HG02938 (cell line): ENCODE measurements around the gene ACBD4.

Experiments
- ATAC-seq: cut with Tn5 transposase; IDR thresholded peaks from one replicate; pipeline ENCODE4 v1.9.1; 2021; ENCODE audit warnings: mild to moderate bottlenecking, moderate library complexity; ENCODE audit not compliant: unreplicated experiment

The ACBD4 gene

DNA sequence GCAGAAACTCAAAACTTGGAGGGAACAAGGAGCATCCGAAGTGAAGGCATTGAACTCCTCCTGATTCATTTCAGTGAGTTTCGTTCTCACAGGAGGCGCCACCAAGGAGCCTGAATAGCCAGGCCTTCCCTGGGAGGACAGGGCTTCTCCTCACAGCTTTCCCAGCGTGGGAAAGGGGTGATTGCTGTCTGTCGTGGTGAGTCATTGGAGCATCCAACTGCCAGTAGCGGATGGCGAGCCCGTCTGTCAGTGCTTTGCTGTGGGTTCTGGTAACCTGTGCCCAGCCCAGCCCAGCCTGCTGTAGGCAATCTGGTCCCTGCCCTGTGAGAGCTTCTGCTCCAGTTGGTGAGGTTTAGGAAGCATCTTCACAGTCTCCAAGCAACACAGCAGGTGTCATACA lies 31.5 kb upstream of the ACBD4 start:
- ATAC-seq: no peak

DNA sequence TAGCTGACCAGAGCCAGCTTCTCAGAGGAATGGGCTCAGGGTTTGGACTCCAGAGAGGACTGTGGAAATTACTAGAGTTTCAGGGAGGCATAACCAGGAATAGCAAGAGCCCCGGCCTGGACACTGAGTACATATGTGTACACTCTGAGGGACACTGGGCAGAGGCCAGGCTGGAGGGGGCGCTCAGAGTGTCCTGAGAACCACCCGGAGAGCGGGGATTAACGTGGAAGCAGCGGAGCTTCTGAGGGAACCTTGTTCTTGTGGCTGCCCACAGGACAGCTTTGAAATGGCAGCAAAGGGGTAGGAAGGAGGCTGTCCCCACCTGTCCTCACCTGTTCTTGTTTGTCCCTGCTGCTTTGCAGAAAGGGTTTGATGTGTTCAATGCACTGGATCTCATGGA lies 31.0 kb upstream of the ACBD4 start:
- no peak for ATAC-seq

DNA sequence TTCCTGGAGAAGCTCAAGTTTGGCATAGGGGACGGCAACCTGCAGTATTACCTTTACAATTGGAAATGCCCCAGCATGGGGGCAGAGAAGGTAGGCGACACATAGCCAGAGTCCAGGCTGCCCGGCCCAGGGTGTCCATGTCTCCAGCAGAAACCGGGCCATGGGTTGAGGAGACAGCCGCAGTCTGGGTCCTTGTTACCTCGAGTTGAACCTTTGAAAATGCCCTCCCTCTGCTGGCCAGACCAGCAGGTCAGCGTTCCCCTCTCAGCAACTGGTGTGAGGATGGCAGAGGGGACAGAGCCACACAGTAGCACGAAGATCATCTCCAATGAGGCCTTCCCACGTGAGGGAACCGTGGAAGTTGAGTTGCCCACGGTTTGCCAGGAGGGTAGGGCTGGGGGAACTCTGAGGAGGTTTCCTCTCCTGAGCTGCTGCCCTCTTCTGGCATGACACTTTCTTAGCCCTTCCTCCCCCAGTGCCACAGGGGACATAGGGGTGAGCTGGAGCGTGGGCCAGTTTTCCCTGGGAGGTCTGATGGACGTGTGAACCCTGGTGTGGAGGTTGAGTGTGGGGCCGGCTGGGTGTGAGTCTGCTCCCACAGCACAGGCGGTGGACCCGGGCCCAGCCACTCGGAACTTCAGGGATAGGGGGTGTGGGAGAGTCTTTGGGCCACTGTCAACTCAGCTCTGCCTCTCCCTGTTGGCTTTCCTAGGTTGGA lies 30.4 kb upstream of the ACBD4 start:
- no peak for ATAC-seq

DNA sequence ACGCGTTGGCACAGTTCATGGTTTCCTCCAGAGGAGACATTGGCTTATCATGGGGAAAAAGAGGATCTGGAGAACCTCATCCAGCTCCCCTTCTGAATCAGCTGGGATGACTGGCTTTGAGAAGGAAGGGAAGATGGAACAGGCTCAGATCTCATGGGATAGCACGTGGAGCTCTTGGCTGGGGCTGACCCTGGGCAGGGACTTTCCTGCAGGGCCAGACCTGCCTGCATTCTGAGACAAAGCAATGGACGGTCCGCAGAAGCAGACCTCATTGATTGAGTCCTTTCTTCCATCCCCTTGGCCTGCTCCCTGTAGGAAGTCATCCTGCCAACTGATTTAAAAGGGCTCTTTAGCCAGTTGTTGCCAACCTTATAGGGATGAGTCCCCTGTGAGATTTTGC lies 29.4 kb upstream of the ACBD4 start:
- ATAC-seq: no peak

DNA sequence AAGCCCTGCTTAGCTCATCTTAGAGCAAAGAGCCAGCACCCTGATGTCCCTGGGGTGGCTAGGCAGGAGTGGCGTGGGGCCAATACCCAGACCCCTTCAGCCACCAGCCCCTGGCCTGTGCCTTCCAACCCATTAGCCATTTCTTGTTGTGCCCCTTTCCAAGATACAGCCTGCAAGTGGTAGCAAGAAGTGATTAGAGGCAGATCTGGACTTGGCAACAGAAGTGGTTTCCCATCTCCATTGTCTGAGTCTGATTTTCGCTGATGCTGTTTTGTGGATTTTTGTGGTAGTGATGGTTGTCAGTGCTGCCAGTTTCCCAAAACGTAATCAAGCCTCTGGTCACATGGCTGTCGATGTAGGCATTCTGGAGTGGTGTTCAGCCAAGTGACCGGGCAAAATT lies 28.9 kb upstream of the ACBD4 start:
- no peak for ATAC-seq

DNA sequence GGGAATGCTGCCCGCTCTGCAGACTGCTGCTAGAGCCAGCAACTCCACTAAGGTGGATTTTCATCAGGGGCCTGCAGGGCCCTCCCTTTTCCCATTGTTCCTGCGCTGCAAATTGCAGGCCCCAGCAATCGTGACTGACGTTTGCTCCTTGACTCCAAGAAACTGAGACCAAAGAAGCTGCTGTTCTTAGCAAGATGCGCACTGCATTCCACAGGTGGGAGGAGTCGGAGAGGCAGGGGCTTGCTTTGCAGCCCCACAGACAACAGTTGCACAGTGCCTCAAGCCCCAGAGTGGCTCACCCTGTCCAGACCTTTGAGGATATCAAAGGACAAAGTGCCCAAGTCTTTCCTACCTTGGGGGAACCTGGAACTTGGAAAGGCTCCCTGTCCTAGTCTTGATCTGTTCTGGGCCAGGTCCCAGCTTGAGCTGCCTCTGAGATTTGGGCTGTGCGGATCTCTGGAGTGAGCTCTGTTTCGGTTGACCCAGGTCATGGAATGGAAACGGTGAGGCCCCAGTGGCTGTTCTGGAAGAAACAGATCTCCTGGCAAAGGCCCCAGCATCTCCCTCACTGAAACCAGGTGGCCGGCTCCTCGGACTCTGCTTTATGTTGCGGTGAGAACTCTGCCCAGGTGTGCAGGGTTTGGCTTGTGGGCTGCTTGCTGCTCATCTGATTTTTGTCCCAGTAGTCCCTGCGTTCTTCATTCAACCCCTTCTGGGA lies 28.0 kb upstream of the ACBD4 start:
- ATAC-seq: no peak

DNA sequence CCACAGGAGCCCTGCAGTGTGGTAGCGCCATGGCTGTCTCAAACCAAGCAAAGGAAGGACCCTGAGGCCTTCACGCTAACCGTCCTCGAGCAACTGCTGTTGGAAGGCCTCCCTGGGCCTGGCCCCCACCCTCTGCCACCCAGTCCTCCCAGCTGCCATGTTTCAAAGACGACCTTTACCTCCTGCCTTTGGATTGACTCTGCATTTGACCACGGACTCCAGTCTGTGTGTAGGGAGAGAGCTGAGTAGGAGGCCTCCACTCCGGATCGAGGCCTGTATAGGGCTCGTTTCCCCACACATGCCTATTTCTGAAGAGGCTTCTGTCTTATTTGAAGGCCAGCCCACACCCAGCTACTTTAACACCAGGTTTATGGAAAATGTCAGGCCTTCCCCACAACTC lies 27.4 kb upstream of the ACBD4 start:
- ATAC-seq: no peak

DNA sequence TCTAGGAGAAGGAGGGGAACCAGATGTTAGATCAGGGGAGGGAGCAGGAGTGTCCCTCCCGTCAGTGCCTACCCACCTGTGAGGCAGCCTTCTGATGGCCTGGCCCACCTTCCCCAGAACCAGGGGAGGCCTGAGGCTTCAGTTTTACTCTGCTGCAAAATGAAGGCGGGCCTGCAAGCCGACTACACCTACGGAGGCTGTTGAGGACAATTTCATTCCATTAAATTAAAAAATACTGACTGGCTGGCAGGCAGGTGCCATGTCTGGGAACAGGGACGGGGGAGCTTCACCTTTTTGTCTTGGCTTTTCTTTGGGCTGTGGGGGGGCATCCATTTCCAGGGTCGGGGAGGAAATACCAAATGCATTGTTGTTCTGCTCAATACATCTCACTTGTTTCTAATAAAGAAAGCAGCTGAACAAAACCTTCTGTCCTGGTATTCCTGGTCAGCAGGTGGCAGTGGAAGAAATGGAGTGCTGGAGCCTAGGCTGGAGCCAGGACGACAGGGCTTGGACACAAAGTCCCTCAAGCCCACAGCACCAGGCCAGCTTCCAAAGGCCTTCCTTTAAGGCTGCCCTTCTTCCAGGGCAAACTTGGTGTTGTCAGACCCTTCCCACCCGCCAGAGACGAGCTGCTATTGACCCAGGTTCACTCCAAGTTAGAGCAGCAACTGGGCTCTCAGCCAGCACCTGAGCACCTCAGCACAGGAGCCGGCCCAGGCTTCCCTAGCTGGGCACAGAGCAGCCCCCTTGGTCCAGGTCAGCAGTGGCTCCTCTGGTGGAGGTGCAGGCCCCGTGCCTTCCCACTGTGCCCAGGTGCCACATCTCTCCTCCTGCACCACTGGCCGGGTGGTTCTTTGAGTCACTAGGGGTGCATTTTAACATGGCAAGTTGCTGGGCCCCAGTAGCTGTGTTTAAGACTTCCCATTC lies 26.6 kb upstream of the ACBD4 start:
- ATAC-seq: no peak

DNA sequence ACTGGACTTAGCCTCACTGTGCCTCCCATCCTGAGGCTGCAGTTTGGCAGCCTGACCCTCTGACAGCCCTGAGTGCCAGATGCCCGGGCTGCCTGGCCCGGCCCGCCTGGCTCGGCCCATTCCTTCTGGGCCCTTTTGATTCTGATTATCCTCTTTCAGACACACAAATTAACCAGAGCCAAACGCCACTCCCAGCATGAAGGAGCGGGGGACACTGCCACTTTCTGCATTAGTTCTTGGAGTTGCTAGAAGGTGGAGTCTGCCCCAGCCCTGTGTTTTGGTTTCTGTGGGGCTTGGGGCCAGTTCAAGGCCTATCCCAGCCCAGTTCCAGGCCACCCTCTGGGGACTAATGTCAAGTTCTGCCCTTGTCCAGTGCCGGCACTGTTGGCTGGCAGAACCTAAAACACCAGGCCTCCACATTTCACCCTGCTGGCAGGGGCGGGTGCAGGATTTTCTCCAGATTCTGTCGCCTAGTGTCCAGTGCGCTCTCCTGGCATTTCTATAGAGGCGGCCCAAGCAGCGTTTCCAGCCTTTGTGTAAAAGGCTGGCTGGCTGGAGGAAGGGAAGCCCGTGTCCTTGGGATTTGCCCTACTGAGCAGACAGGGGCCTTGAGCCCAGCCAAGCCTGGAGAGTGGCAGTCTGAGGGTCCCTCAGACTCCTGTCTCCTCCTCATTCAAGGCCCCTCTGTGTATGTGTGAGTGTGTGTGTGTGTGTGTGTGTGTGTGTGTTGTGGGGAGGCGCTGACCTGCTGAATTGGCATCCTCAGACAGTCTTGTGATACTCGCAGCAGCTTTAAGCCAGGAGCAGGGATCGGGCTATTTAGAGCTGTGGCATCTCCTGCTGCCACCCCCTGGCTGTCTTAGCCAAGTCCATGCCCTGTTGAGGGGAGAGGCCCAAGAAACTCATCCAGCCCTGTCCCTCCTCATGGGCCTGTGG lies 24.5 kb upstream of the ACBD4 start:
- ATAC-seq: no peak

DNA sequence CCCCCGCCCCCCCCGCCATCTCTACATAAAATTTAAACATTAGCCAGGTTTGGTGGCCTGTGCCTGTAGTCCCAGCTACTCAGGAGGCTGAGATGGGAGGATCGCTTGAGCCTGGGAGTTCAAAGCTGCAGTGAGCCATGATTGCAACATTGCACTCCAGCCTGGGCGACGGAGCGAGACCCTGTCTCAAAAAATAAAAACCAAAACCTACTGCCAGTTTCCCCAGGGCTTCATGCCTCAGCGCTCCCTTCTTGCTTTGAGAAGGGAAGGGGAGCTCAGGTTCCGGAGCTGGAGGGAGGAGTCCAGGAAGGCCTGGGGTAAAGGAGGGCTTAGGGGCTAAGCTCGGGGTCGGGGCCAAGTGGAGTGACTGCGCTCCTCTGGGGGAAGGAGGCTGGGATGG lies 23.6 kb upstream of the ACBD4 start:
- no peak for ATAC-seq

DNA sequence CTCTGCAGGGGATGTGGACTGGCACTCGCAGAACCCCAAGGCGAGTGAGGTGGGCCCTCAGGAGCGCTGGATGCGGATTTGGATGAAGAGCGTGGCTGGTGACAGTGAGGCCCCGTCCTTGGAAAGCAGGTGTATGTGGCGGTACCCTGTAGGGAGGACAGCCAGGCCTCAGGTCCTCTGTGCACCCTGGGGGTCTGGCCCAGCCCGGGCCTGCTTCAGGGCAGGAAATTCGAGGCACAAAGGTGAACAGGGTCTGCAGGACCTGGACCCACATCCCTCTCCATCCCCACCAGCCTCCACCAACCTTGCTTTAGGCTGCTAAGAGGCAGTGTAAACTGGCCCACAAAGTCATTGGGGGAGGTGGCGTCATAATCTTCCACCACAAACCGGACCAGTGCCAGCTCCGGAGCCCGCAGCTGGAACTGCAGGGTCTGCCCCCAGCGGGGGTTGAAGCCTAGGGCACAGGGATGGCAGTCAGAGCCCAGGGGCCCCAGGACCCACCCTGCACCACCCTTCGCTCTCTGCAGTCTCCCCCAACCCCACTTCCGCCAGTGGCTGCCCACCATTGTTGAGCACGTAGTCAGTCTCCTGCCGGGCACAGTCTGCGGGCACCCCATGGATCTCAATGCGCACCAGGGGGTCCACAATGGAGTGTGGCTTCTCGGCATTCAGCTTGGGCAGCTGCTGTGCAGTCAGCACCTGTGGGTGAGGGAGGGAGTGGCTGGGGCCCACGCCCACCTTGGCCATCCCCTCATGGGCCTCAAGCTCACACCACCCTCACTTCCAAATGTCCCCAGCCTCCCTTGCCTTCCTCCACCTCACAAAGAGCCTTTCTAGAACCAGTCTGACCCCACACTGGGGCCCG lies 22.7 kb upstream of the ACBD4 start:
- ATAC-seq: no peak

DNA sequence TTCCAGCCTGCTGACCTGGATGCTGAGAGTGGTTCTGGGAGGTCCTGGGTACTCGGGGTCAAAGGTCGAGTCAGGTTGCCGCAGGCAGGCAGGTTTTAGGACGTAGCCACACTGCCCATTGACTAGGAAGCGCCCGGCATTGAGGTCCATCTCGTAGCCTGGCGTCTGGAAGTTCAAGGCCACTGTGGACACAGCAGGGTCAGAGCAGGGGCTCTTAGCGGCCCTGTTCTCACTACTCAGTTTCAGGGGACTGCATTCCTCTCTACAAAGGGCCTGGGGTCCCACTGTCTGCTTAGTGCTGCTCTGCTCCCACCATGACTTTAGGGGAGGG lies 22.1 kb upstream of the ACBD4 start:
- ATAC-seq: no peak

DNA sequence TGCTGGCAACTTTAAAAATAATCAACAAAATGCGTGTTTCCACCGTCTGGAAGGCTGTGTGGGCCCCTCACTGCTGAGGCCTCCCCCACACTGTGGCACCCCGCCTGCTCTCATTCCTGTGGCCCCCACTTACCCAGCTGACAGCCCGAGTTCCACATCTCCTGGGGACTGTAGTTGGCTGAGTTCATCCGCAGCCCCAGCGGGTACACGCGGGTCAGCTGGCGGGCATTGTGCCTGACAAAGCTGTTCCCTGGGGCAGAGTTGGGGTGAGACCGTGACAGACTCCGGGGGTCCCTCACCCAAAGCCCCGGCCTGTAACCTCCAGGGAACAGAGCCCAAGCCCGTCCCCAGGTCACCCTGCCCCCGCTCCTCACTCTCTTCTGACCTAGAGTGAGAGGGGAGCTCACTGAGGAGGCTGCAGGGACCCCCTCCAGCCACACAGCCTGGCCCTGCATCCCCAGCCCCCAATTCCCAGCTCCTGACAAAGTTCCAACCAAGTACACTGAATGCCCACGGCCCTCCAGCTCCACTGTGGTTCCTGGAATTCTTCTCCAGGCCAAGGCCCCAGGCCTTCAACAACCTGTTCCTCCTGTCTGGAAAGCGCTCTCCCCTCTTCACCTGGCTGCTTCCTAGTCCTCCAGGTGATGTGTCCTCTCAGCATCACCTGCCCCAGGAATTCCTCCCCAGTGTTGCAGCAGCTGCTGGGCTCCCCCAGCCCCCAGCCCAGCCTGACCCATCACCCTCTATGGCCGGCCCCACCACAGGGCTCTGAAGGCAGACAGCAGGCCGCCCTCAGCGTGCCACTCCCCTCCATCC lies 21.2 kb upstream of the ACBD4 start:
- no peak for ATAC-seq

DNA sequence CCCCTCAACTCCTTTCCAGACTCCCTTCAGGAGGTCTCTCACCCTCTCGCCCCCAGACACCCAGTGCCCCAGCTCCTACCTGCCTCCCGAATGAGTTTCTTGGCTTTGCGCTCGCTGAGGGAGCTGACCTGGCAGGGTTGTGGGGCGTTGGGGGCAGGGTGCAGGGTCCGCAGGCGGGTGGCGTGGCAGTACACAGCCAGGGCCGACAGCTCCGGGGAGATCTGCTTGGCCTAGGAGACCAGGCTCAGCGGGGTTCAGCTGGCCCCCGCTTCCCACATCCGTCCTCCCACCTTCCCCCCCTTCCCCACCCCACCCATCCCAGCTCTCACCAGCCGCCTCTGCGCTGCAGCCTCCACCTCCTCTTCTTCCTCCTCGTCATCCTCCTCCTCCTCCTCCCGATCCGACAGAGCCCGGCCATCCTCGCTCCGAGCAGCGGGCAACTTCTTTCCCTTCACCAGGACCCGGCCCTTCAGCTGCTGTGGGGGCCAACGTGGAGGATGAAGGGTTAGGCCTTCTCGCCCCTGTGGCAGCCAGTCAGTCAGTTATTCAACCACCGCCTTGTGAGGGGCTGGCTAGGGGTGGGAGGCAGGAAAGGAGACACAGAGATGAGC lies 20.4 kb upstream of the ACBD4 start:
- ATAC-seq: no peak

DNA sequence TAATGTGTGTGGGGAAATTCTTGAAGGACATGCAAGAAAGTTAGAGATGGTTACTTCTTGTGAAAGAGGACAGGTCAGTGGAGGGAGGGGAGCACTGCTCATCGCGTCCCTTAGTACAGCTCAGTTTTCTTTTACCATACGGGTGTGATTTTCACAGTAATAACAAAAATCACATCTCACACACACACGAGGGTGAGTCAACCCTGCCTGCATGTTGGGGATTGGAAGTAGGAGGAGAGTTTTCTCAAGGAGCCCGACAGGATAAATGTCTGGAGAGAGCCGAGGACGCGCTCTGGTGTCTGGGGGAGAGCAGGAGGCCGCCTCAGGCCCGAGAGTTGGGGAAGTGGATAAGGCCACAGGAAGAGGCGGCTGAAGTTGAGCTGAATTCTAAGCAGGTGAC lies 19.6 kb upstream of the ACBD4 start:
- ATAC-seq: no peak

DNA sequence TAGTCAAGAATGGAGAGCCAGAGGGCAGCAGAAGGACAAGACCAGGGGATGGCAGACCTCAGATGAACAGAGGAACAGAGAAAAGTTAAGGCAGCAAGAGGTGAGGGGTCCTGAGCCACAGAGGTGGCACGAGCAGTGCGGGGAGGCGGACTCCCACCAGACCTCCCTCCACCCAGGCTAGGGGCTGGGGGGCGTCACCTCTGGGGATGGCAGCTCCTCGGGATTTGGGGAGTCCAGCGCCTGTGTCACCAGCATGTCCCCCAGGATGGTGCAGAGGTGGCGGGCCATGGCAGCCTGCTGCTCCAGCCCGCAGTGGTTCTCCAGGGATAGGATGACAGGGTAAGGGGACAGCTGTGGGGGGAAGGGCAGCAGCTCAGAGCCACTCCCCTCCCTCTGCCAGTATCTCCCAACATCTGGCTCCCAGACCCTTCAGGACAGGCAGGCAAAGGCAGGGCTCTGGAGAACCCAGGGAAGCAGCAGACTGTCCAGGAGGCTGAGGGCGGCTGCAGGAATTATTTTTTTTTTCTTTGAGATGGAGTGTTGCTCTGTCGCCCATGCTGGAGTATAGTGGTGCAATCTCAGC lies 19.0 kb upstream of the ACBD4 start:
- ATAC-seq: no peak

DNA sequence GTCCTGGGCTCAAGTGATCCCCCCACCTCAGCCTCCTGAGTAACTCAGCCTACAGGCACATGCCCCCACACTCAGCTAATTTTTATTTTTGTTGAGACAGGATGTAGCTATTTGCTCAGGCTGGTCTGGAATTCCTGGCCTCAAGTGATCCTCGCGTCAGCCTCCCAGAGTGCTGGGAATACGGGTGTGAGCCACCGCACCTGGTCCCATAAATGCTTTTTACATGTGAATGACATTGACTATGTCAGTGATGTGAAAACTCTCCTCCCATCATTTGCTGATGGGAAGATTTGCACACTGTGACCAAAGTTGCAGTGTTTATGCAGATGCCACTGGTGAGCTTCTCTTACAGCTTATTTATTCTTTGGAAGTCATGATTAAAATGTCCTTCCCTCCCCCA lies 18.2 kb upstream of the ACBD4 start:
- no peak for ATAC-seq
